Ishikawa (cell line): ENCODE data around the gene RGCC.

Source experiments
- CEBPB ChIP-seq: IDR thresholded peaks from 2 replicates; pipeline ENCODE4 v1.6.1; 2012
- NFIC ChIP-seq: IDR thresholded peaks from 2 replicates; pipeline ENCODE4 v1.6.1; 2012
- RAD21 ChIP-seq: IDR thresholded peaks from 2 replicates; pipeline ENCODE4 v1.6.1; 2012; ENCODE audit warnings: low read depth
- TAF1 ChIP-seq: IDR thresholded peaks from 2 replicates; pipeline ENCODE4 v1.6.1; 2012; ENCODE audit warnings: low read depth, mild to moderate bottlenecking
- TEAD4 ChIP-seq: IDR thresholded peaks from 2 replicates; pipeline ENCODE4 v1.6.1; 2012
- TF ChIP-seq, protein P1 (sequence below): IDR thresholded peaks from 2 replicates; pipeline ENCODE4 v1.6.1; 2012

DNA sequence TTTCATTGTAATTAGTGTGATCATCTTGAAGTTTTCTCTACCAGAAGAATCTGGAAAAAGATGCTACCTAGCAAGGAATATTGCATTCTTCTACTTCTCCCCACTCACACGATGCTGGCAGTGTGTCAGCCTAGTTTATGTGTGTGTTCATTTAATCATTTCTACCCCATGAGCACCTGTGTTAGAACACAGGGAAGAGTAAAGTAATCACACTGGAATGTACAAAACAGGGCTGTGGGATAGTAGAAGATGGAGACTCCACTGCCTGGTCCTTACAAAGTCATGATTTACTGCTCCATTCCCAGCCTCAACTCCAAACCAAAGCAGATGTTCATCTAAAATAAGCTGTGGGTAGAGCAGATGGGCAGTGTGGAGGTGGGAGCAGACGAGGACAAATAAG is 47.7 kb upstream of the RGCC start:
- TF ChIP-seq, protein P1, sequence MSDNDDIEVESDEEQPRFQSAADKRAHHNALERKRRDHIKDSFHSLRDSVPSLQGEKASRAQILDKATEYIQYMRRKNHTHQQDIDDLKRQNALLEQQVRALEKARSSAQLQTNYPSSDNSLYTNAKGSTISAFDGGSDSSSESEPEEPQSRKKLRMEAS, result no peak
- TF ChIP-seq CEBPB (no peak), RAD21 (no peak), TAF1 (no peak), TEAD4 (no peak), NFIC (no peak)
